Measurements from ENCODE around the gene DRC3.

The DRC3 gene

GRCh38 chr17:18043491-18043890 lies 70.8 kb downstream of the DRC3 start:
- no peak for DNase-seq (ENCODE audit: low read depth in 2 of 2, low spot score in 1 of 2)

GRCh38 chr17:18044609-18045008 lies 71.9 kb downstream of the DRC3 start:
- DNase-seq (ENCODE audit: low read depth in 2 of 2, low spot score in 1 of 2), result no peak

GRCh38 chr17:18045691-18046350 lies 73.2 kb downstream of the DRC3 start:
- no peak for DNase-seq (ENCODE audit: low read depth in 2 of 2, low spot score in 1 of 2)

- no peak for DNase-seq (ENCODE audit: low read depth in 2 of 2, low spot score in 1 of 2)
Observed at GRCh38 chr17:18055597-18055996, 82.9 kb downstream of the DRC3 start.

- no peak for DNase-seq (ENCODE audit: low read depth in 2 of 2, low spot score in 1 of 2)
Observed at GRCh38 chr17:18056214-18056613, 83.6 kb downstream of the DRC3 start.

GRCh38 chr17:18059283-18059682 lies 86.6 kb downstream of the DRC3 start:
- DNase-seq (ENCODE audit: low read depth in 2 of 2, low spot score in 1 of 2), result no peak

- DNase-seq (ENCODE audit: low read depth in 2 of 2, low spot score in 1 of 2), result no peak
Observed at GRCh38 chr17:18064053-18064452, 91.4 kb downstream of the DRC3 start.

- no peak for DNase-seq (ENCODE audit: low read depth in 2 of 2, low spot score in 1 of 2)
Observed at GRCh38 chr17:18065546-18065945, 92.9 kb downstream of the DRC3 start.

Measured in stimulated activated CD8-positive, alpha-beta memory T cell treated with anti-CD3 and anti-CD28 coated beads, Interleukin-4, amount 100 ng/mL, for 4 hours (primary cell).